Activated CD4-positive, CD25-positive, alpha-beta regulatory T cell (primary cell): ENCODE results near the gene LRRTM4.
"Not testable (repeated sequence)": the region's sequence is repeated elsewhere in the genome, so short reads cannot be mapped to it uniquely, and the experiment has no call there.

ENCODE experiments used
- DNase-seq, 4 experiments: peaks; one replicate each; lab custom pipeline; 2025; lab: John Stamatoyannopoulos, UW

LRRTM4 gene

DNA sequence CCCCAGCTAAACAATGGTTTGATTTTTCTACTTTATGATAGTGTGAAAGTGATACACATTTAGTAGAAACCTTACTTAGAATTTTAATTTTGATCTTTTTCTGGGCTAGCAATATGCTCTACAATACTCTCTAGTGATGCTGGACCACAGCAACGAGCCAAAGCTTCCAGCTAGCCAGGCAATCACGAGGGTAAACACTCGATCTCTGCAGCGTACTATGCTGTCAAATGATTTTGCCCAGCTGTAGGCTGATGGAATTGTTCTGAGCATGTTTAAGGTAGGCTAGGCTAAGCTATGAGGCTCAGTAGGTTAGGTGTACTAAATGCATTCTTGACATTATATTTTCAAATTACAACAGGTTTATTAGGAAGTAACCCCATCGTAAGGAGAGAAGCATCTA, 207.5 kb downstream of the LRRTM4 start:
- DNase-seq = no peak

DNA sequence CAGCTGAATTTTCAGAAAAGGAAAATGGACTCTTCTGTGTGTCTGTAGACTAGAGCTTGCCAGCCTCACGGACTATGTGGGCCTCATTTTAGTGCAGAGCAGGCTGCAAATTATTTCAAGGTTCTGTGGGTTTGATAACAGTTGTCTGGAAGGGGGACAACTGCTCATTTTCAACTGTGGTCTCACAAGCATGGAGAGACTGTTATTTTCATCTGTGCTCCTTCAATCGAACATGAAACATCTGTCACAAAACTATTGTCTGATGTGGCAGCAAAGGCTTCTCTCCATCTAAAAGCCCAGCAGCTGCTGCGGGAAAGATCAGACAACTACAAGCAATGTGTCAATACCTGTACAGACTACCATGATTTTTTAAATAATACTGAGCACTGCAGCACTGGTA, 211.8 kb downstream of the LRRTM4 start:
- DNase-seq = no peak

DNA sequence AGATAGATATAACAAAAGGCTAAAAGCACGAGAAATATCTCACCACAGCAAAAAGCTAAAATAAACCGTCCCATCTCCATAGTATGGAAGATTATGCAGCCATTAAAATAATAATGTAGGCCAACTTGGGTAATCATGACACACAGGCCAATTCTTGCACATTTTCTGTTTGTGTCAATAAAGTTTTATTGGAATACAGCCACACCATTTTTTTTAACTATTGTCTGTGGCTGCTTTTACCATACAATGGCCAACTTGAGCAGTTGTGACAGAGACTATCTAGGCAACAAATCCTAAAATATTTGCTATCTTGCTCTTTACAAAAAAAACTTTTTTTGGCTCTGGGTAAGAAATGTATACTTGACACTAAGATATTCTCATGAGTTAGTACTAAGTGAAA, 212.5 kb downstream of the LRRTM4 start:
- DNase-seq = no peak

DNA sequence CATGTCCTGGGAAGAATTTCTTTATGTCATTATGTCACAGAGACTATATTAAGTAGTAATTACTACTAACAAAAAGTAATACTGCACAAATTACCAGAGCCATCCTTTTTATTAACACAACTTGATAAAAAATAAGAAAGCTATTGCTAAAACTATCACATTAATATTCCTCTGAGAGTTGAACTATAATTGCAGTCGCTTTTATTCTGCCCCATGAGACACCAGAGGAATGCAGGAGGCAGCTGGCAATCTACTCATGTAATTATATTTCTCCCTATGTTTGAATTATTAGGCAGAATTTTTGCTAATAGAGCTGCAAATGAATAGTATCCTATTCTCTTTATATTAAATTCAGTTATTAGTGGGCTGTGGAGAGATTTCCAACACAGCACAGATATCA, 220.7 kb downstream of the LRRTM4 start:
- no peak for DNase-seq

DNA sequence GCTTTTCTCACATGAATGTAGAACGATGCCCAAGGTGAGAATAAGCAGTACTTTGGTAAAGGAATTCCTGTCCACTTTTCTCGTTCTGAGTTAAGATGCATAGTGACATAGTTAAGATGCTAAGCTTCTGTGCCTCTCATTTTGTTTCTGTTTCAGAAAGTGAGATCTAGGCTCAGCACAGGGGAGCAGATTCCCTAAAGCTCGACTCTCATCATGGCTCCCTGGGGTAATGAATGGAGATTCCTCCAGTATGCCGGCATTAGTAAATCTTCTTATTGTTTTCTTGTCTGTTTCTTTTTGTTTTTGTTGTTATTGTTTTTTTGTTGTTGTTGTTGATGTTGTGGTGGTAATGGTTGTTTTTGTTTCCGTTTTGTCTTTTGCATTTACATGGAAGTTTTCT, 225.4 kb downstream of the LRRTM4 start:
- DNase-seq = no peak

DNA sequence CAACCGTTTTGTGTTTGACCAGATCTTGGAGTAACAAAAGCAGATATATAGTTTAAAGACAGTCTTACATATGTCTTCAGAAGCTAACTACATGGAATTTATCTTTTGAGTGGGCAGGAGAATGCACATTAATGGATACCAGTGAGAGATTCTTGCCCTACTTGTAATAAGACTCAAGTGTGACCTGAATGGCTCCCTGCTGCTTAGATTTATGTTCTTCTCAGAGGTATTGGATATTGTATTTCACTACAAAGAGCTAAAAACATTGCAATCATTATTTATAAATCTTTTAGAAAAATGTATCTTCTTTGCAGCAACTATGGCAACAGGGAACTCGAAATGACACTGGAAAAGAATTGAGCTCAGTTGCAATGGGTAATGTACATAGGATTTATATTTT, 227.7 kb downstream of the LRRTM4 start:
- no peak for DNase-seq

DNA sequence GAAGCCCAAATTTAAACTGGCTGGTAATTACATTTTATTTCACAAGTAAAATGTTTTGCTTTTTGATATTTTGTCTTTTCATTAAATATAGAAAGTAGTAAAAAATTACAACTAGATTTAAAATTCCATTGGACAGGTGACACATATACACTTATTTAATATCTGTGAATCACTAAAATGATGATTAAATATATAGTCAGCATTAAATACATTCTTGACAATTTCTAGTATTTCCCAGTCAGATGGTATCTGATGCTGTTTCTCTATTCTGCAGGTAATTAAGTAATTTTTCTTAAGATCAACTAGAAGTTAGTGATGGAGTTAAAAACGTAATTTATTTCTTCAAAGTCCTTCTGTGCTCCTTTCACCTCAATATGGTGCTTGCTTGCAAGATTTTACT, 237.8 kb downstream of the LRRTM4 start:
- DNase-seq = no peak

DNA sequence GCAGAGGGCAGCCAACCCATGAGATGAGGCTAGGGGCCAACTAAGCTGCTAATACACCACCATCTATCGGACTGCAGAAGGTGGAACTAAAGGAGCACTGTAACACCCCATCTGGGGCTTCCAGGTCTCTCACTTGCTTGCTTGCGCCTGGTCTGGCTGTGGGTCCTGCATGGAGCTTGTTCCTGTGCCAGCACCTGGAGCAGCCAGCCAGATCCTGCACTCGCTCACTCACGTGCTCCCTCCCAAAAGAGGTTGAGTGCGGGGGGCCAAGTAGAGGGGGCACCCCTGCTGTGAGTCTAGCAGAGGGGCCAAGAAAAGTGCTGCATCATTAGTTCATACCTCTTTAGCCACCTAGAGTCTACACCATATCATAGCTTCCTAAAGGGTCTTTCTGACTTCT, 250.9 kb downstream of the LRRTM4 start:
- no peak for DNase-seq

DNA sequence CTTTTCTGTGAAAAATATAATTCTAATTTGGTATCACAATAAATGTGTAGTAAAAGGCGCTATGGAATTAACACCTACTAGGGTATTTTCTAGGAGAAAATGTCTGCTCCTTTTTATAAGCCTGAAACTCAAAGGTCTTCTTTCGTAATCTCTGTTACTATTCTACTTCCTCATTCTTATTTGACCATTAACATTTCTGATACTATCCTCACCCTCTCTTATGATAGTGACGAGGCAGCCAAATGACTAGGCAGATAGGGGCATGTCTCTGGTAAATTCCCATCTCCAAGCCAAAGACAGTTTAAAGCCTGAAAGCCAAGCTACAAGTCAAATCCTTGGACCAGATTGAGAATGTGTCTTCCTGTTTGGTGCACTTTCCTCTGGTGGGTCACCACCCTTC, 251.7 kb downstream of the LRRTM4 start:
- no peak for DNase-seq

DNA sequence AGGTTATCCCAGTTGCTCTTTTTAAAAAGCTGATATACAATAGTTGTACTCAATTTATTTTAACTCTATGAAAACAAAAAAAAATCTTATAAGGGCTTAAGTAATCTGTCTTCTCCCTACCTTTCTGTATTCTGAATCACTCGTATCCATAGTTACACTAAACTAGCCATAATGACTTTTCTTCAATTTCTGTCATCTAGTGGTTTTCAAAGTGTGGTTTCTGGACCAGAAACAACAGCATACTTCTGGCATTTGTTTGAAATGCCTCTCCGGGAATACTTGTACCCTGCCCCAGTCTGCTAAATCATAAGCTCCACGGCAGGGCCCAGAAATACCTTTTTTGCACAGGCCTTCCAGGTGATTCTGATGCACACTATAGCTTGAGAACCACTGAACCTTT, 253.6 kb downstream of the LRRTM4 start:
- no peak for DNase-seq

DNA sequence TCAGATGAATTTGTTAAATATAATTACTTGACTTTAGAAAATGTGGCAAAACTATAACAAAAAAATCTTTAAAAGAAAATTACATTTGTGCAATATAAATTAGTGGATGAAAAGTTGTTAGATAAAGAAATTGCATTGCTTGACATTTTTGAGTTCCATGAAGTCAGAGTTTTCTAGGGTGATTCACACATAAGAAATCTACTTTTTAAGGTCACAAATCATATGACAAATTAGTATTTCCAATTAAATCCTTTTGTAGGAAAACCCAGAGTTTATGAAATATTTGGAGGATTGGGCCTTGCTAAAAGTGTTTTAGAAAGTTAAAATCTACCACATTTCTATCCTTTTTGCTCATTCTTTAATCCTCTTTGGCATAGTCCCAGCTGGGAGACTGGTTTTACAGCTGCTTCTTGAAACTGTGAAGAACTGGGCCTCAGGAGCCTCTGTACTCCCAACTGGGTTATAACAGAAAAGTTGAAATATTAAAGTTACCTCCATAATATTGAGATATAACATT, 289.2 kb downstream of the LRRTM4 start:
- no peak for DNase-seq

DNA sequence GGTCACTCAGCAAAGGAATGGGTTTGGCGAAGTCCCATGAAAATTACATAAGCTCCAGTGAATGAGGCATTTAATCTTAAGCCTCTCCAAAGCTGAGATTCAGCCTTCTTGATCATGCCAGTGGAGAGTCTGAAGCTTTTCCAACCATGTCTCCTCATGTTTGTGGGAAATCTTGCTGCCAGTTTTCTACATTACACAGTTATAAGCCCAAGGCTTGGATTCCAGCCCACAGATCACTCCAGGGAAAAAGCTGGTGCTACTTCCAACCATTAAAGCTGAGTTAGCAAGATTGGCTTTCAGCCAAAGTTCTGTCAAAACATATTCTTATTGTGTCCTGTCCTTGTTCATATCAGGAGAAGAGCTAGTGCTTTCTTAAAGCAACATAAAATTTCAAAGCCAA, 293.8 kb downstream of the LRRTM4 start:
- no peak for DNase-seq

DNA sequence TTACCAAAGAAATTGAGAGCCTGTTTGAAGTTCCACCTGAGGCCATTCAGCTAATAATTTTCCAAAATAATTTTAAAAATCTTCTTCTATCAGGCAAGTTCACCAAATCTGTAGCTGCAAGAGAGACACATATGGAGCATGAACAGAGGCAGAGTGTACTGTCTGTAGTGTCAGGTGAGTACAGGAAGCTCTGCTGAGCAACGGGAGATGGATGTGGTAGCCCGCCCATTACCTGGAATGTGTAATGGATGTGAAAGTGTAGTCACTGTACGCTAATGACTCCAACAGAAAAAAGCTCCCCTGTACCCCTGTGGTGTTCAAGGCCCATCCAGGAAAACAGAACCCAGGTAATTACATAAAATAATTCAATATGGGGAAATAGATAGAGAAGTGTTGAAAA, 311.5 kb downstream of the LRRTM4 start:
- DNase-seq = no peak

DNA sequence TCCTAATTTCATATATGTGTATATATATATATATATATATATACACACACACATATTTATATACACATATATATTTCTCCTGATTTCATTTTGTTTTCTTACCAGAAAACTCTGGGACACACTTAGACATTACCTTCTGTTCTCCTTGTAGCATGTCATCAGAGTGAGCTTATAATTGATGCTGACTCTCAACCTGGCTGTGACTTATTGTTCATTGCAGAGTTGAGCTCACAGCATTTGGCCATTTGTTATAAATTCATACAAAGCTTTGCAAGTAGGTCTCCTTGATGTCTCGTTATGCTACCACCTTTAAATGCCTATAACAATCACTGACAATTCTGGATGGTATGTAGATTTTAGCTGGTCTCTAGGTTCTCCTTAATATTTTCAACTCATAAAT, 314.8 kb downstream of the LRRTM4 start:
- DNase-seq = no peak

DNA sequence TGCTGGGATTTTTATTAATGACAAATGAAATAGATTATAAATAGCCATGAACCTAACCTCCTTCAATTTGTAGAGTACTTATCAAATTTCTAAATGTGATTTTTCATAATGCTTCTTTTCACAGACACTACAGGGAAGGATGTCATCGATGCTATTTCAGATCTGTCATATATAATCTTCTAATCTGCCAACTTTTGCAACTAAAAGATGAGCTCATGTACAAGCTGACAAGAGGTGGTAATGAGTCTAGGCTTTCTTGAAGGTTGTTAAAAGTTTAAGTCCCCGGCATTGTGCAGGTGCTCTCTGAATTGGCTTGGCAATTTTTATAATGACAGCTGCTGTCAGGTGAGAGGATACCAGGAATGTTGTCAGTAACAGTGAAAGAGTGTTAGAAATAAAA, 320.4 kb downstream of the LRRTM4 start:
- no peak for DNase-seq

DNA sequence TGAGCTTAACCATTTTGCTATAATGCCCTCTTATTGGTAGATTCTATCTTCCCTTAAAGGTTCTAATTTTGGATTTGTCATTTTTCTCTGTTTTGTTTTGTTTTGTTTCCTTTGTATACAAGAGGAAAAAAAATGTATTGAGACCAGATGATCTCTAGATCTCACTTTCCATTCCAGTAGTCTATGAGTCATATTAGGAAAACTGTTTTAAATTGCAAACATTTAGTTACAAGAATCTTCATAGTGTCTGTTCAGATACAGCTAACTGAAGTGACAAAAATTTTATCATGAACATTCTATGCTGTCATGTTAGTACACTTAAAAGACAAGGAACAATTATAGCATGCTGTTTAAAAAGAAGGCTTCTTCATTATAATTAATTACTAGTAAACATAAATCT, 322.8 kb downstream of the LRRTM4 start:
- no peak for DNase-seq

DNA sequence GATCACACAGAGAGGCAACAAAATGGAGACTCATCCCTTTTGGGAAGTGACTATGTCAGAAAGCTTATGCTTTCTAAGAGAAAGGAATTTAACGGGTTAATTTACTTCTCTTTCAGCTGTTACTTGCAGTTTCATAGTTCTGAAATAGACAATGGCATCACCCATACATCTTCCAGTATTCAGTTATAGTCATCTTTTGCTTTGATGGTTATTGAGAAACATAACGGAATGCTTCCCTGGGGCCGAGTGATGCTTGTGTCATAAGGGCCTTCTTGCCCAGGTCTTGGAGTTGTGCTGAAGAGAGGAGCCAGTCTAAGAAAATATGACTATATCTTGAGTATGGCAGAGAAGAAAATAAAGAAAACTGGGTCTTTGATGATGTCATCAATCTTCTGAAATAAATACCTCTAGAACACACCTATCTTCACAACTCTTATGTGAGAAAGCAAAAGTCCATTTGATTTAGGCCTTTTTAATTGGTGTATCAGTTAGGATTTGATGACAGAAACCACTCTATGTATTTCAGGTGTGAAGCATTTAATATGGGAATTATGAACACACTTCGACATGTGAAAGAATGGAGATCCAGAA, 328.2 kb downstream of the LRRTM4 start:
- DNase-seq = no peak

DNA sequence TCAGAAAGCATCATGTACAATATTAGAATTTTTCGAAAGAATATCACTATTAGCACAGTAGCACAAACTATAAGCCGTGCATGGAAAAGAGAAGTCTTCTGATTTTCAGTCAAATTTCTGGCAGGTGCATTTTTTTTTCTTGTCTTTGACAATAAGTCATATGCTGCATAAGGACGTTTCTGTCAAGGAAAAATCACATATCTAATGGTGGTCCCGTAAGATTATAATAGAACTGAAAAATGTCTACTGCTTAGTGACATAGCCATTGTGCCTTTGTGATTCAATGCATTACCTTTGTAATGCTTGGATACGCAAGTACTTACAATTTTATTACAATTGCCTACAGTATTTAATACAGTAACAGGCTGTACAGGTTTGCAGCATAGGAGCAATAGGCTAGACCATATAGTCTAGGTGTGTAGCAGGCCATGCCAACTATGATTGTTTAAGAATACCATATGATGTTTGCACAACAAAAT, 329.3 kb downstream of the LRRTM4 start:
- DNase-seq = no peak

DNA sequence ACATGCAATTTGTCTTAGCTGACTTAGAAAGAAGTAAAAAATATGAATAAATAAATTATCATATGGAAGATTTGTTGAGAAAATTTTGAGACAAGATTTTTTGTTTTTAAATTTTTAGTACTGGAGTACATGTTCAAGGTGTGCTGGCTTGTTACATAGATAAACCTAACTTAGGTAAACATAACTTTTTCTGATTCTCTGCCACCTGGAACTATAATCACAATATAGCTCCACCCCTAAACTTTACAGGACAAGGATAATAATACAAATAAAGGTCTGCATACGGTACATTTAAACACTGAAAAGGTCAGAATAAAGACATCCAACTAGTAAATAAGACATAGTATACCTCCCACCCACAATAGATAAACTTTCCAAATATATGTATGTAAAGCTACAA, 330.5 kb downstream of the LRRTM4 start:
- no peak for DNase-seq

DNA sequence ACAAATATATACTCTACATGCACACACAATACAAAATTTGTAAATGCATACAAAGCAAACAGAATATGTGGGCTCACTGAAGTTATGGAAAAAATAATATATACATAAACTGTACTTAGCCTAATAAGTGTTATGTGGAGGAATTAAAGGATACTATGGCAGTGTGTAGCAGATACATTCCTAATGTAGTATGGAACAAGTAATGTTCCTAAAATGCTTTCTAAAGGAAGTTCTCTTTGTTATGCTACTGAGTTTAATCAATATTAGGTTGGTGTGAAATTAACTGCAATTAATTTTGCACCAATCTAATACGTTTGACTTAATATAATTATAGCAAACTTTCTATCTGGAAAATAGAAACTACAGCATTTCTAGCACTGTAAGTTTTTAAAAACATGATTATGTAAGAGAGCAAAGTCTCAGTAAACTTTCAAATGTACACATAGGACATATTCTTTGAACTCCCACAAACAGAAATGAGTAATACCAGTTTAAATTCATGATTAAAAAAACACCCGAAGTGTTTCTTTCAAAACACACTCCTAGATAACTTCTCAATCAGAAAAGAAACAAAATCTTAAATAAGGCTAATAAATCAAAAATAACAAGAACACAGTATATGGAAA, 331.3 kb downstream of the LRRTM4 start:
- no peak for DNase-seq

DNA sequence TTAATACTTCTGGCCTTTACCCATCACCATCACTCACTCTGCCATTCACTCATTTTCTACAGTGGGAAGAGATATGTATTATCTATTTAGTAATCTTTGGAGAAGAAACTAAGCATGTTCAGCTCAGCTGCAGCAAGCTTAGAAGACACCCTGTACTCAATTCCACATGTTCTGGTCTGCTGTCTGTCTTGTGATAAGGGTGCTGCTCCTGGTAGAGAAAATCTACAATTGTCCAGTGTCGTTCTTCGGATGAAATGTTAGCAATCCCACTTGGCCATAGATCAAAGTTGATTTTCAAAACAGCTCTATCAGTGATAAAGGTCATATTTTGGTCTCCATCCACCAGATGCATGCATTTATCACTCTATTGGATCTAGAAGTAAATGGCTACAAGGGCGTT, 337.1 kb downstream of the LRRTM4 start:
- no peak for DNase-seq

DNA sequence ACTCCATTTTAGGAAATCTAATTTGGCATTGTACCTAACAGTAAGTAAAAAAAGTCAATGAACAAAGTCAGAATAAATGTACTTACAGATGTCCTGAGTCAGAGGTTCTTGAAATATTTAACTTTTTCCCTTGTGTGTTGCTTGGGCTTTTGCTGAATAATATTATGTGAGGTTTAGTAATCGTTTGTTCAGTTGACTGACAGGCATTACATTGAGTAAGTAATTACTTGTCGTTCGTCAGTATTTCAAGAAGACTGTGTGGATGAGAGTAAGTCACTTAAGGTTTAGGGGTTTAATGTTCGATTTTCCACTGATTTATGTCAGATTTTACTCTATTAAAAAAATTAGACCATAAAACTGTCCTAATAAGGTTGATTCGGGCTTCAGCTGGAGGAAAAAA, 342.9 kb downstream of the LRRTM4 start:
- DNase-seq = no peak

DNA sequence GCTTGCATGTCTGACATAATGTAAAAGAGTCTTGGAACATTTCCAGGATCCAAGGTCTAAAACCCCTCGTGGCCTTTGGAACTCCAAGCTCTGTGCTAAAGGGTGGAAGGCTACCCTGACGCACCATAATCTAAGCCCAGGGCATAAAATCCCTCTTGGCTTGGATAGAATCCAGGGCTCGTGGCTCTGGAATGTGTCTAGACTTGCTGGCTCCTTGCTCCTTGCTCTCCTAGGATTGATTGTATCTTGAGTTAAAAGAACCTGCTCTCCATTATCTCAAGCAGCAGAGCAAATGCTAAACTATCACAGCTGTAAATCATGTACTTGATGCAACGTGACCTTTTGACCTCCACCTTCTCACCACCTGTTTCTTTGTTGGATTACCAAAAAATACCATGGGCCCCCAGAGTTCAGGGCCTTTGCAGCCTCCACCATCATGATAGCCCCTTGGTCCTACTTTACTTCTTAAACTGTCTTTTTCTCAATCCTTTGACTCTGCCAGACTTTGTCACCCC, 346.9 kb downstream of the LRRTM4 start:
- DNase-seq = not testable (repeated sequence)

DNA sequence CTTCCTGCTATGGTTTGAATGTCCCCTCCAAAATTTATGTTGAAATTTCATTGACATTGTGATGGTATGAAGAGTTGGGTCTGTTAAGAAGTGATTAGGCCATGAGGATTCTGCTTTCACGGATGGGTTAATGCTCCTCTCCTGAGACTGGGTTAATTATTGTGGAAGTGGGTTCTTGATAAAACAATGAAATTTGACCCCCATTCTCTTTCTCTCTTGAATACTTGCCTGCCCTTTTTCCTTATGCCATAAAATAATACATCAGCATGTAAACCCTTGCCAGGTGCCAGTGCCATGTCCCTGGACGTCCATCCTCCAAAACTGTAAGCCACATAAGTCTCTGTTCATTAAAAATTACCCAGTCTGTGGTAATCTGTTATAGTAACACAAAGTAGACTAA, 352.8 kb downstream of the LRRTM4 start:
- no peak for DNase-seq
